Panc1 (cell line): Measurements from ENCODE around the gene NKAIN2. TPM values are rescaled to one million over a fixed set of nuclear protein-coding genes. Genes with fewer than 3 reads are reported as not detected.

Experiments used
- ATAC-seq: fragments of 200-7000 bp; cut with Tn5 transposase; 2 replicates; pipeline ENCODE4 v1.9.1; 2020; ENCODE audit warnings: mild to moderate bottlenecking, moderate library complexity
- BruUV-seq: library from RNA; stranded (reverse); fragments of 400-500 nt; replicated peaks from 2 replicates; lab custom pipeline; 2021; lab: Mats Ljungman, UMichigan
- CTCF ChIA-PET: fragments of 300-600 bp; sonication (Branson Sonifier 250); formaldehyde crosslinking; loops from one replicate; lab custom pipeline; 2022; ENCODE audit warnings: antibody characterized with exemption; lab: Charles Lee
- POLR2A ChIA-PET: fragments of 300-600 bp; sonication (Branson Sonifier 250); formaldehyde crosslinking; loops from one replicate; lab custom pipeline; 2022; ENCODE audit warnings: antibody characterized with exemption; lab: Charles Lee
- DNase-seq: peaks from one replicate; pipeline ENCODE4 v3.0.0-alpha.2; 2010; ENCODE audit warnings: low read depth, low spot score
- H3K27ac ChIP-seq: 2 replicates; pipeline ENCODE4 v1.5.1; 2011; ENCODE audit warnings: mild to moderate bottlenecking, low read length, inconsistent platforms
- H3K27me3 ChIP-seq: fragments of 200-500 bp; sonication (Bioruptor generic); 2 replicates; pipeline ENCODE4 v1.6.0; 2014; ENCODE audit warnings: low read length, inconsistent platforms; ENCODE audit not compliant: control insufficient read depth, insufficient read depth
- H3K36me3 ChIP-seq: fragments of 200-500 bp; sonication (Bioruptor generic); 2 replicates; pipeline ENCODE4 v1.5.1; 2014; ENCODE audit warnings: inconsistent platforms, mild to moderate bottlenecking, low read length, moderate library complexity; ENCODE audit not compliant: control insufficient read depth, insufficient read depth
- H3K4me1 ChIP-seq: 2 replicates; pipeline ENCODE4 v1.5.1; 2011; ENCODE audit warnings: inconsistent platforms, mild to moderate bottlenecking, low read length, moderate library complexity; ENCODE audit not compliant: control insufficient read depth, insufficient read depth
- H3K4me3 ChIP-seq, 2 experiments: 2 replicates each; pipeline ENCODE4 v1.5.1; 2011 to 2012; ENCODE audit warnings: low read depth in 2 of 2, low read length in 2 of 2, mild to moderate bottlenecking in 2 of 2, inconsistent platforms in 1 of 2, moderate library complexity in 1 of 2
- H3K9me3 ChIP-seq: fragments of 200-500 bp; sonication (Bioruptor generic); 2 replicates; pipeline ENCODE4 v1.5.1; 2014; ENCODE audit warnings: low read depth, mild to moderate bottlenecking, inconsistent platforms, low read length, moderate library complexity; ENCODE audit not compliant: control insufficient read depth, insufficient read depth
- CTCF ChIP-seq: fragments of 450-650 bp; IDR thresholded peaks from 2 replicates; pipeline ENCODE4 v1.5.1; 2017; ENCODE audit warnings: mild to moderate bottlenecking
- POLR2AphosphoS5 ChIP-seq: IDR thresholded peaks from 2 replicates; pipeline ENCODE4 v1.6.1; 2012; ENCODE audit warnings: mild to moderate bottlenecking, low read depth, low read length, moderate library complexity
- REST ChIP-seq, 2 experiments: IDR thresholded peaks; 2 replicates each; pipeline ENCODE4 v1.6.1; 2011 to 2012; ENCODE audit warnings: low read depth in 2 of 2, control low read depth in 1 of 2, low read length in 1 of 2, mild to moderate bottlenecking in 1 of 2, moderate library complexity in 1 of 2; ENCODE audit not compliant: insufficient read depth in 1 of 2
- SIN3A ChIP-seq: IDR thresholded peaks from 2 replicates; pipeline ENCODE4 v1.6.1; 2012; ENCODE audit warnings: low read depth, mild to moderate bottlenecking, low read length, moderate library complexity, borderline replicate concordance; ENCODE audit not compliant: insufficient read depth
- TCF7L2 ChIP-seq: IDR thresholded peaks from 2 replicates; pipeline ENCODE4 v1.6.1; 2011; ENCODE audit warnings: mild to moderate bottlenecking, low read depth, low read length, inconsistent platforms
- in situ Hi-C: cut with HindIII; loops from 2 replicates; pipeline ENCODE4 v1.10.0; 2016; ENCODE audit warnings: low sequenced_read_pairs, low pct_unique_long_range_greater_than_20kb
- intact Hi-C: fragments of 100-400 bp; cut with micrococcal nuclease; formaldehyde crosslinking; loops from one replicate; pipeline ENCODE4 v1.10.0; 2022; ENCODE audit not compliant: unreplicated experiment
- total RNA-seq: library from RNA; stranded (reverse); gene quantifications from one replicate; pipeline ENCODE4 v1.2.1, GENCODE V29; 2021; ENCODE audit not compliant: unreplicated experiment

NKAIN2 gene
- total RNA-seq, 1 experiment from 2014 or later = 2.6 TPM

DNA sequence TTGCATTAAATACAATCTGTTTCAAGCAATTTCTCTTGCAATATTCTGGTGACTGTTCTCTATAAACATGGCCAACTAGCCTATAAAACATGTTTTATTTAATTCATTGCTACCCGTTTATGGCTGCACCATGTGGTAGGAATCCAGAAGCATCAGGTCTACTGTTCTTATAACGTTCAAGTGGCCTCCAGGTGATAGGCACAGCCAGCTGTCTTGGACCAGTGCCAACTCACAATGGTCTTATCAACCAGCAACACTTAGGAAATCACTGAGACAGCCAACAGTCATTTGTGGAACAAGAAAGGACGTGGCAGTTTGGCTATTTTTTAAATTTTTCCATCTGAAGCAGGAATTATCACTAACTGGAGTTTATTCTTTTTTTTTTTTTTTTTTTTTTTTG is 193.6 kb downstream of the NKAIN2 start:
- intact Hi-C loops (no loop called here), in situ Hi-C loops (no loop called here)
- Histone ChIP-seq H3K27ac (no peak overlapping the region), H3K9me3 (no peaks in the 10 kb centered on the region), H3K27me3 (no peaks in the 10 kb centered on the region), H3K4me1 (peaks cover 4% of the 10 kb centered on the region), H3K36me3 (no peaks in the 10 kb centered on the region), H3K4me3 (no peak overlapping the region)
- ChIA-PET POLR2A (no interaction called here), CTCF (no interaction called here)
- BruUV-seq = no TSS peak
- DNase-seq (no peak), ATAC-seq (no peak)
- TF ChIP-seq SIN3A (no peak), CTCF (no peak), TCF7L2 (no peak), POLR2AphosphoS5 (no peak), REST (IDR thresholded peaks at IDR 0.05; ENCODE audit: insufficient read depth in 1 of 2, low read depth in 2 of 2, low read length in 1 of 2) (no peak)

DNA sequence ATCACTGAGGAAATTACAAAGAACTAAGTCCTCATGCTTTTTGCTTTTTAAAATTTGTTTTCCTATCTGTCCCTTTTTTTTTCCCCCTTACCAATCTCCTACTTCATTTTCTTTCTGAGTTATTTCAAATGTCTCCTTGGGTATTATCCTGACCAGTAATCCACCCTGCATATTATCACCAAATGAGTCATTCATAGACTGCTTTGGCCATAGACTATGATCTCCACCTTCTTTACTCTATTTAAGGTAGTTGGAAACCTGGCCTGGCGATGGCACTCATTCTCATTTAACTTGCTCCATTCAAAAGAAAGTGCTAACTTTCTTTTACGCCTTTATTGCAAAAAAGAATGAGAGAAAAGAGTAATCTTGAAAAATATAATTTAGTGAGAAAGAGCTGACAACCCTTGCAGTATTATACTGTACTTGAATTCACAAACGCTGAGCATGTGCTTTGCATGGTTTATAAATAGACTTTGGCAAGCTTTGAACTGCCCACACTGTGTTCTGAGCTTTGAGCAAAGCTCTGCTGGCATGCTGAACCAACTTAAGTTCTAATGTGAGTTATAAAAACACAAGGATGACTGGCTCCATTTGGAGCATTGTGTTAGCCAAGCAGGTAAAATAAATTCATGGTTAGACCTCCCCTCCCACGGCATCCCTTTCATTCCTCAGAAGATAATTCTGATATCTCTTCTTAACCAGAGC is 198.9 kb downstream of the NKAIN2 start:
- intact Hi-C loops (no loop called here), in situ Hi-C loops (no loop called here)
- H3K4me3 ChIP-seq = no peak overlapping the region
- BruUV-seq = no TSS peak
- ATAC-seq = no peak
- no peaks in the 10 kb centered on the region for H3K36me3 ChIP-seq
- peaks cover 3% of the 10 kb centered on the region for H3K4me1 ChIP-seq
- no peak for TF ChIP-seq TCF7L2
- TF ChIP-seq REST (IDR thresholded peaks at IDR 0.05; ENCODE audit: insufficient read depth in 1 of 2, low read depth in 2 of 2, low read length in 1 of 2) = no peak
- no peak for TF ChIP-seq SIN3A
- TF ChIP-seq CTCF = no peak
- no peak for TF ChIP-seq POLR2AphosphoS5
- no peak for DNase-seq
- H3K9me3 ChIP-seq = no peaks in the 10 kb centered on the region
- H3K27ac ChIP-seq = no peak overlapping the region; the same call in 1 of the 2 replicates
- POLR2A ChIA-PET = no interaction called here
- H3K27me3 ChIP-seq = no peaks in the 10 kb centered on the region
- CTCF ChIA-PET = no interaction called here
